ENCODE results near the gene PRRC2A.

DNA sequence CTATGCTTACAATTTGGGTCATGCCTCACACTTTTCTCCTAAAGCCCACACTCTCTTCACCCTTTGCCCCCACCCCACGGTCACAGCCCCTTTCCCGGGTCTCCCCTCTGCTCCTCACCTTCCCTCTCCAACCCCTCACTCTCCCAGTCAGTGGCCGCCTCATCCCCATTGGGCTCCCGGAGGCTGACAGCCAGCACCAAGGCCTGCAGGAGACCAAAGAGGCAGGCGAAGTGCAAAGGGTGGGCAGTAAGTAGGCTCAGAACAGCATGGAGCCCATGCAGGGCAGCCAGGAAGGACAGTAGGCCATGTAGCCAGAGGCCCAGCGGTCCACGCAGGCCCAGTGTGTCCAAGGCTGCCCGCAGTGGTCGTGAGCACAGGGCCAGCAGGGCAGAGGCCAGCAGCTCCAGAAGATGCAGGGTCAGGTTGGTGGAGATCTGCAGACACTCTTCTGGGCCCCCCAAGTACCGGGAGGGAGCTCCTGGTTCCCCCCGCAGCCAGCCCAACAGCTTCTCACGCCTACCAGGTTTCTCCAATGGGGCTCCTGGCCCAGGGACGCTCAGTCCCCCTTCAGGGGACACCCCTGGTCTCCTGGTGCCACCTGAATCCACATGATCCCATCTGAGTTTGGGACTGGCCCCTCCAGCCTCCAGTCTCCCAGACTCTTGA lies 38.6 kb downstream of the PRRC2A start:
- TF ChIP-seq, protein P1, sequence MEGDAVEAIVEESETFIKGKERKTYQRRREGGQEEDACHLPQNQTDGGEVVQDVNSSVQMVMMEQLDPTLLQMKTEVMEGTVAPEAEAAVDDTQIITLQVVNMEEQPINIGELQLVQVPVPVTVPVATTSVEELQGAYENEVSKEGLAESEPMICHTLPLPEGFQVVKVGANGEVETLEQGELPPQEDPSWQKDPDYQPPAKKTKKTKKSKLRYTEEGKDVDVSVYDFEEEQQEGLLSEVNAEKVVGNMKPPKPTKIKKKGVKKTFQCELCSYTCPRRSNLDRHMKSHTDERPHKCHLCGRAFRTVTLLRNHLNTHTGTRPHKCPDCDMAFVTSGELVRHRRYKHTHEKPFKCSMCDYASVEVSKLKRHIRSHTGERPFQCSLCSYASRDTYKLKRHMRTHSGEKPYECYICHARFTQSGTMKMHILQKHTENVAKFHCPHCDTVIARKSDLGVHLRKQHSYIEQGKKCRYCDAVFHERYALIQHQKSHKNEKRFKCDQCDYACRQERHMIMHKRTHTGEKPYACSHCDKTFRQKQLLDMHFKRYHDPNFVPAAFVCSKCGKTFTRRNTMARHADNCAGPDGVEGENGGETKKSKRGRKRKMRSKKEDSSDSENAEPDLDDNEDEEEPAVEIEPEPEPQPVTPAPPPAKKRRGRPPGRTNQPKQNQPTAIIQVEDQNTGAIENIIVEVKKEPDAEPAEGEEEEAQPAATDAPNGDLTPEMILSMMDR (IDR thresholded peaks at IDR 0.05) = no peak
- TF ChIP-seq POLR2A (IDR thresholded peaks at IDR 0.05) (no peak), POLR2AphosphoS5 (IDR thresholded peaks at IDR 0.05) (no peak)

All from suprapubic skin (tissue), 4 donors.